GM18858 (cell line): Measurements from ENCODE around the gene RGPD8.
"Not testable (repeated sequence)": the region's sequence is repeated elsewhere in the genome, so short reads cannot be mapped to it uniquely, and the experiment has no call there.

ENCODE experiments used
- ATAC-seq: cut with Tn5 transposase; IDR thresholded peaks from one replicate; pipeline ENCODE4 v1.9.1; 2021; ENCODE audit not compliant: unreplicated experiment

RGPD8 gene

DNA sequence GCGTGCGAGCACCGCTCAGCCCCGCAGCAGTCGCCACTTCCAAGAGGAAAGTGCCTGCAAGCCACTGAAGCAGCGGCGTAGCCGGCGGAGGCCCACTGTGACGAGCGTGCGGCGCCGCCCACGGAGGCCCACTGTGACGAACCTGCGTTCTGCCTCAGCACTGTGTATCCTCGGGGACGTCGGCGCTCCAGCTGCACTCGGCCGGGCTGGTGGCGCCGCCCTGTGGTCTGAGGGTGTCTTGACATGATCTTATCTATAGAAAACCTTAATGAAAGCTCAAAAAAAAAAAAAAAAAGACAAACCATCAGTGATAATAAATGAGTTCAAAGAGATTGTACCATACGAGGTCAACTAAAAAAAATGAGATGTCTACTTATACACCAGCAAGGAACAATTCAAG, at the start of gene RGPD8:
Gene RGPD8, minus strand, starts transcription at position 166 of the 400 bp plus-strand sequence. CDS start 192 bp downstream, outside the sequence.
- peak; percentile 96 for ATAC-seq

- ATAC-seq = no peak
Measured at GRCh38 chr2:112483042-112483473, 49.6 kb upstream of the RGPD8 start.

- ATAC-seq = peak; percentile 15
Measured at GRCh38 chr2:112482309-112483041, 49.0 kb upstream of the RGPD8 start.

GRCh38 chr2:112481528-112482233, 48.2 kb upstream of the RGPD8 start, which contains the start of gene TTL:
Gene TTL, plus strand, starts transcription at chr2:112482156. Its CDS starts 189 bp downstream, at chr2:112482345.
- peak; percentile 58 for ATAC-seq

GRCh38 chr2:112481050-112481527, 47.6 kb upstream of the RGPD8 start:
- peak; percentile 56 for ATAC-seq

DNA sequence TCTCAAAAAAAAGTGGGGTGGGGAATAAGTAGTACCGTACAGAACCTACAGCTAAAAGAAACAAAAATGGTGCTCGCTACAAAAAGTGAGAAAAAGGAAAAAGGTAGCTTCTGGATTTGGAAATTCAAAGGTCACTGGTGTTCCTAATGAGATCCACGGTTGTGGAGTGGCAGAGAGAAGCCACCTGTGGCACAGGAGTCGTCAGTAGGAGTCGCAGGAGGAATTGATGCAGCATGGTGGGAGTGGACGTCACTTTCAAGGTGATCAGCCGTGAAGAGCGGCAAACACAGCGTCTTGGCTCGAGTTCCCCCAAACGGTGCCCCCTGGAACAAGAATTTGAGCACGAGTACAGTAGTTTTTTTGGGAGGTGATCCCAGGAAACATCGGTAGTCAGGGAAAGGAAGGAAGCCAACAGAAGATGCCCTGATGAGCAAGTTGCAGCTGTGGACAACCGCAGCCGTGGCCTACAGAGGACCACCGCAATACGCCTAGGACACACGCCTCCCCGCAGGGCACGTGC, 47.1 kb upstream of the RGPD8 start:
- ATAC-seq = no peak

GRCh38 chr2:112476434-112476833, 43.0 kb upstream of the RGPD8 start:
- no peak for ATAC-seq

DNA sequence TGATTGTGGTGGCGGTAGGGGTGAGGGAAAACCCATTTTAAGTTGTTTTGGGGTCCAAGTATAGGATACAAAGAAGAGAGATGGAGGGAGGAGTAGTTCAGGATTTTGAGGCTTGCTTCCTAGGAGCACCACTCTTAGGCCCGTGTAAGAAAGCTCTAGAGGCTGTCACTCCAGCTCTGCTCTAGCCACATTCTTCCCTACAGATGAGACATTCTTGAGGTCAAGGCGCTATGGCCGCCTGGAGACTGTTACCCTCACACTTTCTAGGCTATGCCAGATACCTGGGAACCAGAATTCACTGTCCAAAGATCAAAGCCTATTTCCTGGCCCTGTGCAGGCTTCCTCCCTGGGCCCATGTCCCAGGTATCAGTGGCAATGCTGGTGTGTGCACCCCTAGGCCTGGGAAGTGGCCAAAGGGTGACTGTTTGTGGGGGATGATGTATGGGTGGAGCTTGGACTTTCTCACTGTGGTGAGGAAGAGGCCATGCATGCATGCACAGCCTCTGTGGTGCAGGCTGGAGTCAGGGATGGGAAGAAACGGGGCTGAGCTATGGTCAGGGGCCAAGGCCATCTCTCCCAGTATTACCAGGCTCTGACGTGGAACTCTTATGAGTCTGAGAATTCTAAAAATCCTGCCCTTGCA, 41.5 kb upstream of the RGPD8 start:
- no peak for ATAC-seq

- no peak for ATAC-seq
Measured at GRCh38 chr2:112472547-112473263, 39.3 kb upstream of the RGPD8 start.

- no peak for ATAC-seq
Measured at GRCh38 chr2:112465382-112465781, 31.9 kb upstream of the RGPD8 start.

DNA sequence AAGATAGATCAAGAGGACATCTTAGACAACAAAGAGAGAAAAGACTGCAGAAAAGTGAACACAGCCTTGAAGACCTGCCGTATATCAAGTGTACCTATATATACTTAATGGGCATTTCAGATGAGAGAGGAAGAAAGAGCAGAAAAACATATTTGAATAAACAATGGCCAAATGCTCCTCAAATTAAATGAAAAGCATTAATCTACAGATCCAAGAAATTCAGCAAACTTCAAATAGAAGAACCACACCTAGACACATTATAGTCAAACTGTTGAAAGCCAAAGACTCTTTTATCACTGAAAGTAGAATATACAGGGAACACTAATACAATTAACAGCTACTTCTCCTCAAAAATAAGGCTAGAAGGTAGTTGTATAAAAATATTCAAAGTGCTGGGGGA, 29.8 kb upstream of the RGPD8 start:
- ATAC-seq = no peak

DNA sequence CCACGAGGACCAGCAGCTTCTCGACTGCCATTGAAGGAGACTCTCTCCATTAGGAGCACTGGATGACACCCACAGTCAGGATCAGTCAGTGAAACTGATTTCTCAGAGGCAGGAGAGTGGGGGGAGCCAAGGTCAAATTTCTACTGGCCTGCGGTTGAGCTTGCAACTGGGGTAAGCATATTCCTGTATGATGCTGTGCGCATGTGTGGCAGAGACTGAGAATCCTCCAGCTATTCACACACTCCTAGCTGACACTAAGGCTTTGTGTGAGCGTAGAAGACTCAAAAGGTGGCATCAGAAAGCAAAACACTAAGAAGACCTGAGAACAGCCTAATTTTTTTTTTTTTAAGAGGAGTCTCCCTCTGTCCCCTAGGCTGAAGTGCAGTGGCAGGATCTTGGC, 28.7 kb upstream of the RGPD8 start:
- no peak for ATAC-seq

DNA sequence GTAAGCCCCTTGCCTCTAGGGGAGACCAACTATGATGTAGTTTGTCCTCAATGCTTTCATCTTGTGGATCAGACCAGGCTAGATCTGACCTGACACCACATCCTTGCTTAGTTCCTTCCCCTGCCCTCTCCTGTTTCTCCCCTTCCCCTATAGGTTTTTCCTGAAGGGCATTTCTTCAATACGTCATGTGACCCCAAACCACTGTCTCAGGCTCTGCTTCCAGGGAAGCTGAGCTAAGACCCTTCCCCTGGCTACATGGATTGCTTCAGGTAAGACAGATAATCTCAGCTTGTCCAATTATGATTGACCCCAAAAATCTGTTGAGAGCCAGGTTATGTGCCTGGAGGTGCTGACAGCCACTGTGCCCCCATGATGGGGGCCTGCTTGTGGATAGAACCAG, 25.9 kb upstream of the RGPD8 start:
- ATAC-seq = no peak

GRCh38 chr2:112454586-112454985, 21.1 kb upstream of the RGPD8 start:
- ATAC-seq = no peak

DNA sequence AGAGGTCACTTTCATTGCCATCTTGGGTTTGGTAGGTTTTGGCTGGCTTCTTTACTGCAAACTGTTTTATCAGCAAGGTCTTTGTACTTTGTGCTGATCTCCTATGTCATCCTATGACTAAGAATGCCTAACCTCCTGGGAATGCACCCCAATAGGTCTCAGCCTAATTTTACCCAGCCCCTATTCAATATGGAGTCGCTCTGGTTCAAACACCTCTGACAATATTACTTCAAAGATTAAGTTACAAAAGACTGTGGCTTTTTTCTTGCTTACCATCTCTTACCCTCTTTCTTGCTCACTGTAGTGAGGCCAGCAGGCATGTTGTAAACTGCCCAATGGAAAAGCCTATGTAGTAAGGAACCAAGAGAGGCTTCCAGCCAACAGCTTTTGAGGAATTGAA, 17.9 kb upstream of the RGPD8 start:
- ATAC-seq = no peak

DNA sequence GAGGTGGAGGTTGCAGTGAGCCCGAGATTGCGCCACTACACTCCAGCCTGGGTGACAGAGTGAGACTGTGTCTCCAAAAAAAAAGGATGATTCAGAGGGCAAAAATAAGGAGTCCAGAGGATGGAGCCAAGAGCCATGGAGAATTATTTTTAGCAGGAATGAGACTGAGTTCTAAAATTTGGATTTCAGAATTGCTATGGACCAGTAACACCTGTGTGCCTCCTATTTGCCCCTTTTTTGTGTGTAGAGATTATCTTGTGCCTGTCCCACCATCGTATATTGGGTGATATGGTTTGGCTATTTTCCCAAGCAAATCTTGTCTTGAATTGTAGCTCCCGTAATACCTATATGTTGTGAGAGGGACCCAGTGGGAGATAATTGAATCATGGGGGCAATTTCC, 16.4 kb upstream of the RGPD8 start:
- no peak for ATAC-seq

DNA sequence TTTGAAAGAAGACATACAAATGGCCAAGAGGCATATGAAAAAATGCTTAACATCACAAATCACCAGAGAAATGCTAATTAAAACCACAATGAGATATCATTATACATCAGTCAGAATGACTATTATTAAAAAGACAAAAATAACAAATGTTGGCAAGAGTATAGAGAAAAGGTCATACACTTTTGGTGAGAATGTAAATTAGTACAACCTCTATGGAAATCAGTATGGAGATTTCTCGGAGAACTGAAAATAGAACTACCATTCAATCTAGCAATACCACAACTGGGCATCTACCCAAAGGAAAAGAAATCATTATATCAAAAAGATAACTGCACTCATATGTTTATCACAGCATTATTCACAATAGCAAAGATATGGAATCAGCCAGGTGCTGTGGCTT, 10.8 kb upstream of the RGPD8 start:
- not testable (repeated sequence) for ATAC-seq

DNA sequence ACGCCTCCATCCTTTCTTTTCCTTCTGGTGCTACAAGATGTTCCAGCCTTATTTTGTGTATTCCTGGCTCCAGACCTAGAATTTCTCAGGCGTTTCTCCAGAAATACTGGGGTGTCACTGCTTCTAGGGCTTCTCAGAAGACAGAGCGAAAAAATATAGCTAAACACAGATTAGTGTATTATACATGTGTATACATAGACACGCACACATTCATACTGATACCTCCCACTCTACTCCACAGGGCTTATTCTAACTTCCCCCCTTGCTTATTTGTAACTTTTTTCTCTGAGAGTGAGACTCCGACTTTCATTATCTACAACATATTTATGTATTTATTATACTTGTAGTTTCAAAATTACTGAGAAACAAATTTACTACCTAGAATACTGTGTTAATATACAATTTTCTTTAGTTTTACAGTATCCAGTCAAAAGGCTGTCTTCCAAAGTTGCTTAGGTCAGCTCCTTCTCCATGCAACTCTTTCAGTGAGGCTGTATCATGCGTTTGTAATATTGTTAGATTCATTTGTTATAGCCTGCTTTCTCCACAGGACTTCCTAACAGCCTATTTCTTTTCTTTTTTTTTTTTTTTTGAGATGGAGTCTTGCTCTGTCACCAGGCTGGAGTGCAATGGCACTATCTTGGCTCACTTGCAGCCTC, 5.3 kb upstream of the RGPD8 start:
- not testable (repeated sequence) for ATAC-seq

GRCh38 chr2:112437405-112437831, 4.0 kb upstream of the RGPD8 start:
- ATAC-seq = not testable (repeated sequence)

GRCh38 chr2:112436993-112437392, 3.5 kb upstream of the RGPD8 start:
- ATAC-seq = not testable (repeated sequence)
